K562 (cell line): ENCODE data around the gene LST1. TPM values are rescaled to one million over a fixed set of nuclear protein-coding genes. Genes with fewer than 3 reads are reported as not detected.

ENCODE experiments used
- ATAC-seq: fragments of 200-7000 bp; cut with Tn5 transposase; 3 replicates; pipeline ENCODE4 v1.9.1; 2020; ENCODE audit warnings: moderate library complexity
- BruUV-seq: library from RNA; stranded (reverse); fragments of 400-500 nt; replicated peaks from 2 replicates; lab custom pipeline; 2021; lab: Mats Ljungman, UMichigan
- CTCF ChIA-PET: fragments of 300-600 bp; formaldehyde crosslinking; extraction: SDS; loops from one replicate; lab custom pipeline; 2021; ENCODE audit warnings: low intra/inter-chr PET ratio; lab: Yijun Ruan, JAX
- POLR2A ChIA-PET: fragments of 300-600, 350-650 bp; sonication (Branson Sonifier 250); formaldehyde crosslinking; extraction: SDS; loops from one replicate; lab custom pipeline; 2021; ENCODE audit warnings: antibody characterized with exemption, inconsistent platforms; lab: Yijun Ruan, JAX
- DNase-seq, 4 experiments: peaks; one replicate each; pipeline versions ENCODE4 v3.0.0 to v3.0.0-alpha.2; 2011 to 2018; ENCODE audit warnings: low spot score in 3 of 4, mixed read lengths in 3 of 4; ENCODE audit errors: extremely low read depth in 1 of 4
- FAIRE-seq: peaks from 2 replicates; lab custom pipeline; 2011; peaks lifted over from hg19 to GRCh38; lab: Jason Lieb, UNC
- H2AFZ ChIP-seq: 2 replicates; pipeline ENCODE4 v1.6.0; 2011; ENCODE audit warnings: low read depth, low read length, control low read depth, inconsistent platforms
- H3K27ac ChIP-seq: fragments of 200-600 bp; 3 replicates; pipeline ENCODE4 v1.8.0; 2011; ENCODE audit warnings: low read depth, mild to moderate bottlenecking, control low read depth, inconsistent platforms, low read length, moderate library complexity, mixed read lengths; ENCODE audit errors: extremely low read depth
- H3K27me3 ChIP-seq, 2 experiments: fragments of 300-600 bp in 1 of 2; 2 replicates in 1 of 2; 3 replicates in 1 of 2; pipeline versions ENCODE4 v1.6.0 to v1.8.0; 2011; ENCODE audit warnings: inconsistent platforms in 2 of 2, low read length in 2 of 2, mild to moderate bottlenecking in 1 of 2, mixed read lengths in 1 of 2, moderate library complexity in 1 of 2; ENCODE audit not compliant: control insufficient read depth in 2 of 2, insufficient read depth in 2 of 2
- H3K36me3 ChIP-seq: fragments of 300-600 bp; 3 replicates; pipeline ENCODE4 v1.8.0; 2011; ENCODE audit warnings: mild to moderate bottlenecking, low read length, inconsistent platforms; ENCODE audit not compliant: control insufficient read depth, insufficient read depth
- H3K4me1 ChIP-seq, 2 experiments: fragments of 200-600 bp in 1 of 2; replicated peaks in 1 of 2; 2 replicates in 1 of 2; 3 replicates in 1 of 2; pipeline versions ENCODE4 v1.5.1 to v1.8.0; 2011; ENCODE audit warnings: inconsistent platforms in 2 of 2, low read length in 2 of 2, mild to moderate bottlenecking in 1 of 2, mixed read lengths in 1 of 2, moderate library complexity in 1 of 2; ENCODE audit not compliant: control insufficient read depth in 2 of 2, insufficient read depth in 2 of 2
- H3K4me2 ChIP-seq: 2 replicates; pipeline ENCODE4 v1.6.1; 2011; ENCODE audit warnings: low read length, control low read depth, inconsistent platforms, mixed read lengths; ENCODE audit not compliant: insufficient read depth
- H3K4me3 ChIP-seq: fragments of 200-600 bp; sonication (generic), shearing (Covaris generic); 2 replicates; pipeline ENCODE4 v1.5.1; 2016; ENCODE audit warnings: control low read depth, inconsistent platforms
- H3K79me2 ChIP-seq: fragments of 200-600 bp; 3 replicates; pipeline ENCODE4 v1.8.0; 2011; ENCODE audit warnings: low read length, inconsistent platforms; ENCODE audit not compliant: control insufficient read depth, insufficient read depth
- H3K9ac ChIP-seq, 2 experiments: 2 replicates each; pipeline versions ENCODE4 v1.6.0 to v1.6.1; 2011; ENCODE audit warnings: low read depth in 2 of 2, low read length in 2 of 2, control low read depth in 1 of 2, inconsistent platforms in 1 of 2, mild to moderate bottlenecking in 1 of 2, mixed read lengths in 1 of 2; ENCODE audit not compliant: insufficient read depth in 1 of 2
- H3K9me1 ChIP-seq: one replicate; pipeline ENCODE4 v1.6.0; 2011; ENCODE audit warnings: inconsistent platforms, mild to moderate bottlenecking, low read length, moderate library complexity; ENCODE audit not compliant: control insufficient read depth, insufficient read depth
- H3K9me3 ChIP-seq: replicated peaks from 2 replicates; pipeline ENCODE4 v1.5.1; 2011; ENCODE audit warnings: low read depth, low read length, inconsistent platforms; ENCODE audit not compliant: control insufficient read depth, insufficient read depth
- H4K20me1 ChIP-seq: replicated peaks from 2 replicates; pipeline ENCODE4 v1.6.1; 2011; ENCODE audit warnings: low read length, inconsistent platforms, mixed read lengths; ENCODE audit not compliant: control insufficient read depth, insufficient read depth
- KLF13 ChIP-seq: fragments of 450-650 bp; IDR thresholded peaks from 2 replicates; pipeline ENCODE4 v1.6.1; 2016; ENCODE audit warnings: missing genetic modification characterization, low read depth, mild to moderate bottlenecking, missing compliant biosample characterization, moderate library complexity, borderline replicate concordance
- RBFOX2 ChIP-seq: fragments of 200-400 bp; formaldehyde crosslinking; IDR thresholded peaks from 2 replicates; pipeline ENCODE4 v1.6.1; 2017; ENCODE audit warnings: low read depth, mild to moderate bottlenecking, low read length, moderate library complexity
- SETDB1 ChIP-seq: IDR thresholded peaks from one replicate; pipeline ENCODE4 v1.6.1; 2012; ENCODE audit warnings: low read length, control low read depth, inconsistent platforms
- ZNF436 ChIP-seq: fragments of 250-450, 450-650 bp; sonication (Bioruptor Pico); formaldehyde crosslinking; IDR thresholded peaks from 2 replicates; pipeline ENCODE4 v1.7.0; 2020; ENCODE audit warnings: mild to moderate bottlenecking
- ZNF717 ChIP-seq: fragments of 250-450 bp; sonication (Bioruptor Pico); IDR thresholded peaks from 2 replicates; pipeline ENCODE4 v1.5.0; 2021
- WGBS: fragments of 100-300 bp; shearing (Covaris generic); methylation state at CpG from one replicate; pipeline ENCODE4 v1.1.6; 2016; ENCODE audit warnings: low coverage, mixed read lengths; ENCODE audit not compliant: insufficient coverage; ENCODE audit errors: missing lambda C conversion rate; 5-methylcytosine and 5-hydroxymethylcytosine counted together
- in situ Hi-C: fragments of 300-500 bp; cut with MboI; formaldehyde crosslinking; loops from 4 replicates; pipeline ENCODE4 v1.15.0; 2018; ENCODE audit warnings: inconsistent platforms, mixed read lengths
- intact Hi-C: fragments of 100-400 bp; cut with micrococcal nuclease; formaldehyde crosslinking; loops from 2 replicates; pipeline ENCODE4 v1.14.2; 2022
- polyA plus RNA-seq, 8 experiments: library from polyadenylated mRNA; depleted of rRNA in 4 of 8; stranded (reverse) in 5 of 8; unstranded in 3 of 8; fragments of >200 nt; fragmentation: Nextera tagmentation in 2 of 8; fragmentation: Illumina TruSeq in 1 of 8; extraction: Ambion mirVana in 2 of 8; extraction: Trizol in 1 of 8; gene quantifications; 2 replicates each; pipeline versions ENCODE4 v1.2.1 to v1.2.3, GENCODE V29; 2011 to 2014; ENCODE audit warnings: inconsistent platforms in 1 of 8, missing spikeins in 1 of 8
- total RNA-seq, 7 experiments: library from RNA; depleted of rRNA in 6 of 7; stranded (reverse); fragments of >200 nt in 6 of 7; fragmentation: Illumina TruSeq in 2 of 7; extraction: Trizol in 2 of 7; gene quantifications; 2 replicates each; pipeline versions ENCODE4 v1.2.1 to v1.2.3, GENCODE V29; 2011 to 2021; ENCODE audit warnings: low replicate concordance in 1 of 7
- TF ChIP-seq, protein P1 (sequence below): fragments of 250-450 bp; sonication (Bioruptor Pico); IDR thresholded peaks from 2 replicates; pipeline ENCODE4 v1.4.0; 2020; ENCODE audit warnings: mild to moderate bottlenecking, moderate library complexity
- TF ChIP-seq, protein P2 (sequence below): sonication (generic); formaldehyde crosslinking; IDR thresholded peaks from 2 replicates; pipeline ENCODE4 v1.5.0; 2020; ENCODE audit warnings: missing genetic modification reagents
- TF ChIP-seq, protein P3 (sequence below): sonication (generic); formaldehyde crosslinking; IDR thresholded peaks from 2 replicates; pipeline ENCODE4 v1.8.1; 2023; ENCODE audit warnings: mild to moderate bottlenecking, missing genetic modification reagents

Gene LST1
- total and polyA plus RNA-seq, 9 of the 15 experiments (the other 6 are each of a cell fraction or from before 2014, with no cell fraction given) = 0.82 to 7.8 (median 1.7) TPM

DNA sequence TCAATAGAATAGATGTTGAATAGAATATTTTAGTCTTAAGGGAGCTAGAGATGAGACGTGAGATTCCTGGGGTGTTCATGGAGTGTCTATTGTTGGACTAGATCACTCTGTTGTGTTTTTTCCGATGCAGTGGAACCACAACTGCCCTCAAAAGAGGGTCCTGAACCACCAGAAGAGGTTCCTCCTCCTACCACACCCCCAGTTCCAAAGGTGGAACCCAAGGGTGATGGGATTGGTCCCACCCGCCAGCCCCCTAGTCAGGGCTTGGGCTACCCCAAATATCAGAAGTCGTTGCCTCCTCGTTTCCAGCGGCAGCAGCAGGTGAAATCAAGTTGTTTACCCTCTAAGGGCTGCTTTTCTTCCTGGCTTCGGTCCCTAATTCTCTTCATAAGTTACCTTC, 42.9 kb downstream of the LST1 start:
- in situ Hi-C loops (no loop called here), intact Hi-C loops (no loop called here)
- Histone ChIP-seq H3K4me3 (no peak overlapping the region), H4K20me1 (peaks cover 14% of the 10 kb centered on the region), H3K9ac (no peak overlapping the region), H3K9me1 (peaks cover under 1% of the 10 kb centered on the region), H3K79me2 (peaks cover 46% of the 10 kb centered on the region), H3K36me3 (peaks cover 100% of the 10 kb centered on the region), H2AFZ (no peak overlapping the region), H3K27me3 (no peaks in the 10 kb centered on the region), H3K4me2 (no peak overlapping the region), H3K4me1 (peaks cover 0 to 25% of the 10 kb centered on the region in 2 experiments; a peak in 1 of 5 replicates), H3K9me3 (no peaks in the 10 kb centered on the region), H3K27ac (no peak overlapping the region)
- POLR2A ChIA-PET = interaction anchor here (0.6 to 14.8 kb wide), 5 partner anchors 3 to 63 kb away, joined by 3 to 274 read pairs (median 8); partner anchors contain the start of genes C6orf47 and PRRC2A
- BruUV-seq = no TSS peak
- WGBS = 92% methylated on average over 7 of the region's 7 CpGs
- DNase-seq (no peak), ATAC-seq (no peak), FAIRE-seq (no peak)
- CTCF ChIA-PET = no interaction called here
- TF ChIP-seq RBFOX2 (peak; percentile 52; the same call in 1 of the 2 replicates), ZNF436 (CRISPR knock-in tag) (no peak)

DNA sequence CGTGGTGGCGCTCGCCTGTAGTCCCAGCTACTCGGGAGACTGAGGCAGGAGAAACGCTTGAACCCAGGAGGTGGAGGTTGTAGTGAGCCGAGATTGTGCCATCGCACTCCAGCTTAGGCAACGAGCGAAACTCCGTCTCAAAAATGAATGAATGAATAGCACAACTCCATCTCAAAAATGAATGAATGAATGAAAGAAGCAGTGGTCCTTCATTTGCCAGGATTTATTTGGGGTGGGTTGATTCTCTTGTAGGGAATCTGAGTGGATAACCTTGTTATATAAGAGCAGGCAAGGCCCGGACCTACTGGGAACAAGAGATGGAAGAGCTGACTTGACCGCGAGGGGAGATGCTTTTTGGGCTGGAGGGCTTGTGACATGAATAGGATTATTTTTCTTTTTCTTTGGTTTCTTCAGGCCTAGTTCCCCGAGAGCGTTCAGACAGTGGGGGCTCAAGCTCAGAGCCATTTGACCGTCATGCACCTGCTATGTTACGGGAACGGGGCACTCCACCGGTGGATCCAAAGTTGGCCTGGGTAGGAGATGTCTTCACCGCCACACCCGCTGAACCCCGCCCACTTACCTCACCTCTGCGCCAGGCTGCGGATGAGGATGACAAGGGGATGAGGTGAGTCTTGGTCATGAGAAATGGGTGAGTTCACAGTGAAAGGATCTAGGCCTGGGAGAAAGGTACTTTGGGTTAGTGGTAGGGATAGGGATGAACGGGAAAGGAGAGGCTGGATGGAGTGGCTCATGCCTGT, 44.3 kb downstream of the LST1 start:
- no peak; the same call in 2 of the 3 replicates for ATAC-seq
- Histone ChIP-seq H3K36me3 (peaks cover 100% of the 10 kb centered on the region), H3K9ac (0 out of 4 replicates have a peak overlapping the region, but pooled peaks of 1 of the 2 experiments have one; percentile 22), H2AFZ (no peak overlapping the region), H3K9me3 (no peaks in the 10 kb centered on the region), H3K27me3 (no peaks in the 10 kb centered on the region), H3K4me1 (peaks cover 0 to 22% of the 10 kb centered on the region in 2 experiments; a peak in 1 of 5 replicates), H3K9me1 (no peaks in the 10 kb centered on the region), H3K79me2 (peaks cover 35% of the 10 kb centered on the region), H3K27ac (no peak overlapping the region; the same call in 2 of the 3 replicates), H3K4me2 (no peak overlapping the region), H4K20me1 (peaks cover 20% of the 10 kb centered on the region), H3K4me3 (no peak overlapping the region)
- no TSS peak for BruUV-seq
- CTCF ChIA-PET = interaction anchor here (0.5 kb wide), 1 partner anchor 203 kb away, joined by 3 read pairs; no protein-coding TSS in a partner anchor
- WGBS = 94% methylated on average over 23 of the region's 25 CpGs
- no peak for FAIRE-seq
- POLR2A ChIA-PET = interaction anchor here (0.6 to 14.8 kb wide), 8 partner anchors 5 to 89 kb away, joined by 3 to 274 read pairs (median 5); partner anchors contain the start of genes C6orf47, DDX39B and PRRC2A
- in situ Hi-C loops = no loop called here
- DNase-seq = no peak
- intact Hi-C loops = no loop called here
- TF ChIP-seq, protein P1, sequence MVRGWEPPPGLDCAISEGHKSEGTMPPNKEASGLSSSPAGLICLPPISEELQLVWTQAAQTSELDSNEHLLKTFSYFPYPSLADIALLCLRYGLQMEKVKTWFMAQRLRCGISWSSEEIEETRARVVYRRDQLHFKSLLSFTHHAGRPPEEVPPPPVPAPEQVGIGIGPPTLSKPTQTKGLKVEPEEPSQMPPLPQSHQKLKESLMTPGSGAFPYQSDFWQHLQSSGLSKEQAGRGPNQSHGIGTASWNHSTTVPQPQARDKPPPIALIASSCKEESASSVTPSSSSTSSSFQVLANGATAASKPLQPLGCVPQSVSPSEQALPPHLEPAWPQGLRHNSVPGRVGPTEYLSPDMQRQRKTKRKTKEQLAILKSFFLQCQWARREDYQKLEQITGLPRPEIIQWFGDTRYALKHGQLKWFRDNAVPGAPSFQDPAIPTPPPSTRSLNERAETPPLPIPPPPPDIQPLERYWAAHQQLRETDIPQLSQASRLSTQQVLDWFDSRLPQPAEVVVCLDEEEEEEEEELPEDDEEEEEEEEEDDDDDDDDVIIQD = no peak
- TF ChIP-seq SETDB1 = no peak
- TF ChIP-seq, protein P2, sequence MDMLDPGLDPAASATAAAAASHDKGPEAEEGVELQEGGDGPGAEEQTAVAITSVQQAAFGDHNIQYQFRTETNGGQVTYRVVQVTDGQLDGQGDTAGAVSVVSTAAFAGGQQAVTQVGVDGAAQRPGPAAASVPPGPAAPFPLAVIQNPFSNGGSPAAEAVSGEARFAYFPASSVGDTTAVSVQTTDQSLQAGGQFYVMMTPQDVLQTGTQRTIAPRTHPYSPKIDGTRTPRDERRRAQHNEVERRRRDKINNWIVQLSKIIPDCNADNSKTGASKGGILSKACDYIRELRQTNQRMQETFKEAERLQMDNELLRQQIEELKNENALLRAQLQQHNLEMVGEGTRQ (CRISPR knock-in tag) = no peak
- TF ChIP-seq, protein P3, sequence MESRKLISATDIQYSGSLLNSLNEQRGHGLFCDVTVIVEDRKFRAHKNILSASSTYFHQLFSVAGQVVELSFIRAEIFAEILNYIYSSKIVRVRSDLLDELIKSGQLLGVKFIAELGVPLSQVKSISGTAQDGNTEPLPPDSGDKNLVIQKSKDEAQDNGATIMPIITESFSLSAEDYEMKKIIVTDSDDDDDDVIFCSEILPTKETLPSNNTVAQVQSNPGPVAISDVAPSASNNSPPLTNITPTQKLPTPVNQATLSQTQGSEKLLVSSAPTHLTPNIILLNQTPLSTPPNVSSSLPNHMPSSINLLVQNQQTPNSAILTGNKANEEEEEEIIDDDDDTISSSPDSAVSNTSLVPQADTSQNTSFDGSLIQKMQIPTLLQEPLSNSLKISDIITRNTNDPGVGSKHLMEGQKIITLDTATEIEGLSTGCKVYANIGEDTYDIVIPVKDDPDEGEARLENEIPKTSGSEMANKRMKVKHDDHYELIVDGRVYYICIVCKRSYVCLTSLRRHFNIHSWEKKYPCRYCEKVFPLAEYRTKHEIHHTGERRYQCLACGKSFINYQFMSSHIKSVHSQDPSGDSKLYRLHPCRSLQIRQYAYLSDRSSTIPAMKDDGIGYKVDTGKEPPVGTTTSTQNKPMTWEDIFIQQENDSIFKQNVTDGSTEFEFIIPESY (CRISPR knock-in tag) = peak; percentile 73; the same call in 1 of the 2 replicates
- 0 out of 2 replicates have a peak, but pooled peaks have one; percentile 36 for TF ChIP-seq KLF13 (tag)
- TF ChIP-seq ZNF717 = no peak
